ENCODE results near the gene KCNAB1. TPM values are rescaled to one million over a fixed set of nuclear protein-coding genes. Genes with fewer than 3 reads are reported as not detected.

KCNAB1 gene
- total RNA-seq, 2 experiments from 2014 or later: not detected

DNA sequence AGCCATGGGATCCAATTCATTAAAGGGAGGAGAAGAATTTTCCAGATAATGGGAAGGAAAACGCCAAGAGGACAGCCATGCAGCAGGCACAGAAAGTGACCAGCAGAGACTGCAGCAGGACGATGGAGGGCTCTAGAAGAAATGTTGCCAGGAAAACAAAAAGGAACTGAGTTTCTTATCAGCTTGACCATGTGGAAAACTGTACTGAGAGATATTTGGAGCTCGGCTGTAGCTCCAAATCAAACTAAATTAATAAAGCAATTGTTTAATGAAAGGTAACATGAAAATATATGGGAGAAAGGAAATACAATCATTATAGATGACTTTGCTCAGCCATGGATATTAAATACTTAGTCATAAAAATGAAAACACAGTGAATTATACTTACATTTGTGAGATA is 370.8 kb downstream of the KCNAB1 start:
- Histone ChIP-seq H2AFZ (ENCODE audit: low read length) (no peak overlapping the region), H3K79me2 (ENCODE audit: insufficient read depth, low read depth, low read length) (no peaks in the 10 kb centered on the region), H3K36me3 (ENCODE audit: insufficient read depth, low read length) (no peaks in the 10 kb centered on the region), H3K9me3 (ENCODE audit: low read length) (no peaks in the 10 kb centered on the region), H3K9me2 (ENCODE audit: insufficient read depth, low read length) (no peaks in the 10 kb centered on the region), H3K4me1 (ENCODE audit: insufficient read depth, low read length, poor library complexity, severe bottlenecking) (no peaks in the 10 kb centered on the region), H3K4me2 (ENCODE audit: low read length) (no peak overlapping the region), H3K27ac (ENCODE audit: low read depth, low read length, poor library complexity, severe bottlenecking) (no peak overlapping the region), H3K4me3 (ENCODE audit: low read depth, low read length, poor library complexity, severe bottlenecking) (no peak overlapping the region), H4K20me1 (ENCODE audit: insufficient read depth, low read length) (no peaks in the 10 kb centered on the region)
- BruUV-seq (replicated peaks): no TSS peak
- POLR2A ChIA-PET: interaction anchor here (0.6 to 0.9 kb wide), 4 partner anchors 9 to 332 kb away, joined by 3 read pairs; no protein-coding TSS in a partner anchor
- TF ChIP-seq EZH2phosphoT487 (IDR thresholded peaks at IDR 0.05; ENCODE audit: borderline replicate concordance, low read depth, low read length): no peak
- TF ChIP-seq, protein P1, sequence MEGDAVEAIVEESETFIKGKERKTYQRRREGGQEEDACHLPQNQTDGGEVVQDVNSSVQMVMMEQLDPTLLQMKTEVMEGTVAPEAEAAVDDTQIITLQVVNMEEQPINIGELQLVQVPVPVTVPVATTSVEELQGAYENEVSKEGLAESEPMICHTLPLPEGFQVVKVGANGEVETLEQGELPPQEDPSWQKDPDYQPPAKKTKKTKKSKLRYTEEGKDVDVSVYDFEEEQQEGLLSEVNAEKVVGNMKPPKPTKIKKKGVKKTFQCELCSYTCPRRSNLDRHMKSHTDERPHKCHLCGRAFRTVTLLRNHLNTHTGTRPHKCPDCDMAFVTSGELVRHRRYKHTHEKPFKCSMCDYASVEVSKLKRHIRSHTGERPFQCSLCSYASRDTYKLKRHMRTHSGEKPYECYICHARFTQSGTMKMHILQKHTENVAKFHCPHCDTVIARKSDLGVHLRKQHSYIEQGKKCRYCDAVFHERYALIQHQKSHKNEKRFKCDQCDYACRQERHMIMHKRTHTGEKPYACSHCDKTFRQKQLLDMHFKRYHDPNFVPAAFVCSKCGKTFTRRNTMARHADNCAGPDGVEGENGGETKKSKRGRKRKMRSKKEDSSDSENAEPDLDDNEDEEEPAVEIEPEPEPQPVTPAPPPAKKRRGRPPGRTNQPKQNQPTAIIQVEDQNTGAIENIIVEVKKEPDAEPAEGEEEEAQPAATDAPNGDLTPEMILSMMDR (conservative IDR thresholded peaks at IDR 0.05; ENCODE audit: low read length): no peak
- no peak for DNase-seq (ENCODE audit: low spot score)
- CTCF ChIA-PET (ENCODE audit: unreplicated experiment): no interaction called here
- intact Hi-C loops (cut with micrococcal nuclease; ENCODE audit: unreplicated experiment): no loop called here

DNA sequence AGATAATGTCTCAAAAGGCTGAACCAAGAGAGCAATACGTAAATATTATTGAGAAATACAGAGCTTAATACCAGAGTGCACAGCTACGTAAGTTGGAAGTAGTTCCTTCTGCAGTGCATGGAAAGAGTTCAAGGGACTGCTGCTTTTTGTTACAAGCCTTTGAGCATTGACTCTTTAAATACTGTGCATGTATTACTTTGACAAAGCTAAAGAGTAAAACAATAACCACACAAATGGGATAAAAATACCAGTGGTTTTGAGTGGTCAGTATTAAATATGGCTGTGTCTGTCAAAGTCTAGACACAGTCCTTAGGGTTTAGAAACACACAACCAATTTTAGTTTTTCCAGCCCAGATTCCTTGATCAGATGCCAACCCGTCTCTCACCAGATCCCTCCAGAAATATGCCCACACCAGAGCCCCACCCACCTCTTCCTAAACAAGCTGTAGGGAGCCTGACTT is 372.5 kb downstream of the KCNAB1 start:
- Histone ChIP-seq H3K36me3 (ENCODE audit: insufficient read depth, low read length) (no peaks in the 10 kb centered on the region), H3K27ac (ENCODE audit: low read depth, low read length, poor library complexity, severe bottlenecking) (no peak overlapping the region), H3K9me2 (ENCODE audit: insufficient read depth, low read length) (no peaks in the 10 kb centered on the region), H4K20me1 (ENCODE audit: insufficient read depth, low read length) (no peaks in the 10 kb centered on the region), H3K79me2 (ENCODE audit: insufficient read depth, low read depth, low read length) (no peaks in the 10 kb centered on the region), H3K9me3 (ENCODE audit: low read length) (peaks cover 7% of the 10 kb centered on the region; the same call in 1 of the 2 replicates), H3K4me1 (ENCODE audit: insufficient read depth, low read length, poor library complexity, severe bottlenecking) (no peaks in the 10 kb centered on the region), H3K4me2 (ENCODE audit: low read length) (no peak overlapping the region), H2AFZ (ENCODE audit: low read length) (no peak overlapping the region), H3K4me3 (ENCODE audit: low read depth, low read length, poor library complexity, severe bottlenecking) (no peak overlapping the region)
- no TSS peak for BruUV-seq (replicated peaks)
- TF ChIP-seq EZH2phosphoT487 (IDR thresholded peaks at IDR 0.05; ENCODE audit: borderline replicate concordance, low read depth, low read length): no peak
- TF ChIP-seq, protein P1 (conservative IDR thresholded peaks at IDR 0.05; ENCODE audit: low read length): no peak
- DNase-seq (ENCODE audit: low spot score): no peak
- ChIA-PET POLR2A (interaction anchor here (0.6 to 1.5 kb wide), 3 partner anchors 9 to 131 kb away, joined by 4 to 5 read pairs (median 4); no protein-coding TSS in a partner anchor), CTCF (ENCODE audit: unreplicated experiment) (interaction anchor here (0.9 kb wide), 1 partner anchor 9 kb away, joined by 3 read pairs; no protein-coding TSS in a partner anchor)
- intact Hi-C loops (cut with micrococcal nuclease; ENCODE audit: unreplicated experiment): no loop called here

DNA sequence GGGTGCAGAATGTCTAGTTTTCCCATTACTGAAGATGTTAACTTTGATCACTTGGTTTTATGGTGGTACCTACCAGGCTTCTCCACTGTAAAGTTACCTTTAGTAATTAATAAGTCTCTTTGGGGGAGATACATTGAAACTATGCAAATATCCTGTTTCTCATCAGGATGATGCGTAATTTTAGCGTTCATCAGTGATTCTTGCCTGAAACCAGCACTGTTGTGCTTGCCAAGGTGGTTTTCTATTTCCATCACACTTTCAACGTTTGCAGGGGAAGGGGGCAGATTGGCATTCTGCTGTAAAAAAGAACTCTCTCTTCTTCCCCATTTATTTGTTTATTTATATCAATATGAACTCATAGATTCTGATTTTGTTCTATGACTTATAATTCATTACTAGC is 373.5 kb downstream of the KCNAB1 start:
- Histone ChIP-seq H3K4me3 (ENCODE audit: low read depth, low read length, poor library complexity, severe bottlenecking) (no peak overlapping the region), H3K79me2 (ENCODE audit: insufficient read depth, low read depth, low read length) (no peaks in the 10 kb centered on the region), H3K36me3 (ENCODE audit: insufficient read depth, low read length) (no peaks in the 10 kb centered on the region), H2AFZ (ENCODE audit: low read length) (no peak overlapping the region), H3K27ac (ENCODE audit: low read depth, low read length, poor library complexity, severe bottlenecking) (no peak overlapping the region), H3K9me3 (ENCODE audit: low read length) (peaks cover 13% of the 10 kb centered on the region; the same call in 1 of the 2 replicates), H3K9me2 (ENCODE audit: insufficient read depth, low read length) (no peaks in the 10 kb centered on the region), H4K20me1 (ENCODE audit: insufficient read depth, low read length) (no peaks in the 10 kb centered on the region), H3K4me2 (ENCODE audit: low read length) (no peak overlapping the region), H3K4me1 (ENCODE audit: insufficient read depth, low read length, poor library complexity, severe bottlenecking) (no peaks in the 10 kb centered on the region)
- CTCF ChIA-PET (ENCODE audit: unreplicated experiment): no interaction called here
- TF ChIP-seq, protein P1 (conservative IDR thresholded peaks at IDR 0.05; ENCODE audit: low read length): no peak
- no peak for DNase-seq (ENCODE audit: low spot score)
- POLR2A ChIA-PET: no interaction called here
- intact Hi-C loops (cut with micrococcal nuclease; ENCODE audit: unreplicated experiment): no loop called here
- no TSS peak for BruUV-seq (replicated peaks)

Measured in OCI-LY7 (cell line).